GM19043 (cell line): ENCODE results near the gene STK39.

Source experiments
- ATAC-seq: cut with Tn5 transposase; IDR thresholded peaks from one replicate; pipeline ENCODE4 v1.9.1; 2021; ENCODE audit warnings: low read depth; ENCODE audit not compliant: unreplicated experiment

Gene STK39

DNA sequence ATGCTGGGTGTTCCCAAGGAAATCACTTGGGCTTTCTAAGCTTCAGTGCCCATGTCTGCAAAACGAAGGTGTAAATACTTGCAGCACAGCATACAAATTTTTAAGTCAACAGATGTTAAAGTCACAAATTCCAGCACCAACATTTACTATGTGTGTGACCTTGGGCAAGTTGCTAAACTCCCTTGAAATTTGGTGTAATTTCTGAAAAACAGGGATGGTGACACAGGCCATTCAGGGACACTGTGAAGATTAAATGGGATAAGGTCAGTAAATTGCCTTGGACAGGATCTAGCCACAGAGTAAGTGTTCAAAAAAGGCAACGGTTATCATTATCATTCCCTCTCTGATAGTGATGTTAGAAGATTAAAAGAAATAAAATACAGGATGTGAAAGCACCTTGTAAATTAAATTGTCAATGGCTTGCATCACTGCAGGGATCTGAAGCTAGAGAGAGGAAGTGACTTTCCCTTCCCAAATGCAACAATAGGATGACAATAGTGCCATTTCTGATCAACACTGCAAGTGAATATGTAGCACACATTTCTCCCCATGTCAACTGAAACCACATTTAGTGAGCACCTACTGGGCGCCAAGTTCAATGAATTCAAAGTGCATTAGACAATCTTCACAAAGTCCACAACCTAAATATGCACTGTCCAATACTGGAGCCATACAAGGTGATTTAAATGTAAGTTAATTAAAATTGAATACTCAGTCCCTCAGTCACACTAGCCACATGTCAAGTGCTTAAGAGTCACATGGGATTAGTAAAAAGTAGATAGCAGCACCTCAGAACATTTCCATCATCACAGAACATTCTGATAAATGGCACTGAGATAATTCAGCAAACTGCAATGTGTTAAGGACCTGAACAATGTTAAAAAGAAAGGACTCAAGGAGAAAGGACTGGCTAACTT, 81.2 kb downstream of the STK39 start:
- no peak for ATAC-seq

DNA sequence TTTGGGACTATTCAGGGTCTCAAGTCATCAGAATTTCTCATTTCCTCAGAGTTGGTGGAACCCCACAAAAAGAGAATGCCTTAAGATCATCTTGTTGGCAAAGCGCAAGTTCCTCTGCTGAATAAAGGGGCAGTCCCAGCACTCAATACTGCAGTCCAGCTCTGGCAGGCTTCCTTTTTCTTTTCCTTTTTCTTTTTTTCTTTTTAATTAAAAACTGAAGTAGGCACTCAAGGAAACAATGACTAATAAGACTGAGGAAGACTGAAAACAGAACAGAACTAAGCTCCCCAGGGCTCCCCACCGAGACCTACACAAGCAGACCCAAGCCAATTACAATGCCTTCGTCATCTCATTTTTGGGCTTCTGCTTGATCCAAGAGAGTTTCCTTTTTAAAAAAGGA, 82.0 kb downstream of the STK39 start:
- ATAC-seq, result no peak

DNA sequence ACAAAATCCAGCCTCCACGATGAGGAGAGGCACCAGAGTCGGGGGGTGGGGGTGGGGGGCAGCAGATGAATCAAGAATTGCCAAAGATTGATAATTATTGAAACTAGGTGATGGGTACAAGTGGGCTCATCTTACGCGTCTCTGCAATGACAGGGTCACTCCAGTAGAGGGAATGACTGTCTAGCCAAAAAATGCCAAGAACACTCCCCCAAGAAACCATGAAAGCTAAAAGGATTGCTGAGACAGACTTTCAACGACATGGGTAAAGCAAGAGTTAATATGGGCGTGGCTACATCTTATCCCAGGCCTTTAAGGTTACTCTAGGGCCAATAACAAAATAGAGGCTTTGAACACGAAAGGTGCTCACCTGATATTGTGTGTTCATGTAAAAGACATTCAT, 86.5 kb downstream of the STK39 start:
- no peak for ATAC-seq

DNA sequence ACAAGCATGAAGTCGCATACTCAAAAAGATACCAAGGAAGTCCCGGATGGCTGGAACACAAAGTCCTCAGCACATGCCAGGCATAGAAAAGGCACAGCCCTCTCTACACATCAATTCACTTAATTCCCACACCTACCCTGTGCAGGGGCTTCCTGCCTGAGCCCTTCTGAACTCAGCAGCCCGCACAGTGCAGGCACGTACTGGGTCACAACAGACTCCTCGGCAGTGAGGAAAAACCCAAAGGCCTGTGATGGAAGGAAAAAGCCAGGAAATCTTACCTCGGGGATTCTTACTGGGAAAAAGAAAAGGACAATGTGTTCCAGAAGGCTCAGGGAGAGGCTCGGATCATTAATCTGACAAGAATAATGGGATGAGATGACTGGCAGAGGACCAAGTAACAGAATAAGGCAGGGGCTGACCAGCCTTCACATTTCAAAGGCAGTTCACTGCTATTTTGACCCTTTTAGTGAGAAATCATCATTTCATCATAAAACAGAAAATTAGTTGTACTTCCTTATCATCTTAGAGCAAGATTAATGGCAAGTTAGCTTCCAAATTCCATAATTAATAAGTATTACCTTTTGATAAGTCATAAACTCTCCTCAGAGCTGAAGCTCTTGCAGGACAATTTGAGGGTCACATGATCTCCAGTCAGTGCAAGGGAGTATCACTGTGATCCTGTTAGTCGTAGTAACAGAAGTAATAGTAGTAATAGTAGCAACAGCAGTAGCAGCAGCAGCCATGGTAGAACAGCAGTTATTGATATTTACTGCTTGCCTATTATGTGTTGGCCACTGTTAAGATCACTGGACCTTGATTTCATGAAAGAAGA, 87.4 kb downstream of the STK39 start:
- ATAC-seq, result no peak

DNA sequence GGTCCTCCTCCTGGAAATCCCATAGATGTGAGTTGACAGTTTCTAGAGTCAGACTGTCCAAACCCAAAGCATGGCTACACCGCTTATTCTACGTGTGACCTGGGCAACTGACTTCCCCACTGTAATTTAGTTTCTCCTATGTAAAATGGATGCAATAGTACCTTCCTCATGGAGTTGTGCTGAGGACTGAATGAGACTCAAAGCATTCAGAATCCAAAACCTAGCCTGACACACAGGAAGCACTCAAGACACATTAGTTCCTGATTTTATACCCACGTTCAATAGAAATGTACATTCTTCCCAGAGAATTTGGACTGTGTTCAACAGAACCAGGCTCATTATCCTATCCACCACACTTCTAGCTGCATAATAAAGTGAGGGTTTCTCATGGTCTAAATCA, 88.8 kb downstream of the STK39 start:
- no peak for ATAC-seq

DNA sequence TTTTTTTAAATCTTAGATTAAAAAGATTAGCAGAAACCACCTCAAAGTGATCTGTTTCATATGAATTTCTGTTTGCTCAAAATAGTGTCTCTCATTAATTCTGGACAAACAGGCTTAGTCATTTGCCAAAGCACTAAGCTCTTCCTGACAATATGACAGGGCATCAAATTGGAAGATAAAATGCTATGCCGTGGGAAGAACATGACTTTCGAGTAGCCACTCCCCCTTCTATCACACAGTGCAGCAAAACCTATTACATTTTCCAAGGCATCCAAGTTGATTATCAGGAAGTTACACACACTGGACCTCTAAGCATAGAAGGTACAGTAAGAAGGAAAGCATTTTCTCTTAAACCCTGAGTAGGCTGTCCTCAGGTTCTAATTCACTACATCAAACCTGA, 89.5 kb downstream of the STK39 start:
- ATAC-seq, result no peak

DNA sequence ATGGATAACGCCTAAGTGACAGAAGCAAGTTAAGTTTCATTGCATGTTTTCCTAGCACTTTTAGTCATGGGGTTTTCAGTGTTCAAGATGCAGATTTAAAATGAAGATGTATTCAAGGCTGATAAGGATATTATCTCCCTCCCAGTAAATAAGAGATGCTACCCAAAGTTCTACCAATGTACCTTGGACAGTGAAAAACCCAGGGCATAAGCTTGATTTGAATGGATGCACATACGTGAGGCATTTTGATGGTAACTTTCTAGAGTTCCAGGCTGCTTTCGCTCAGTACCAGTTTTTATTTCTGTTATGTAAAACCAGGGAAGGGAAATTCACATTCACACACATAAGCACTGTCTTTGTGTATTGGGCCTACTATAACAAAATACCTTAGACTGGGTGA, 90.3 kb downstream of the STK39 start:
- no peak for ATAC-seq

DNA sequence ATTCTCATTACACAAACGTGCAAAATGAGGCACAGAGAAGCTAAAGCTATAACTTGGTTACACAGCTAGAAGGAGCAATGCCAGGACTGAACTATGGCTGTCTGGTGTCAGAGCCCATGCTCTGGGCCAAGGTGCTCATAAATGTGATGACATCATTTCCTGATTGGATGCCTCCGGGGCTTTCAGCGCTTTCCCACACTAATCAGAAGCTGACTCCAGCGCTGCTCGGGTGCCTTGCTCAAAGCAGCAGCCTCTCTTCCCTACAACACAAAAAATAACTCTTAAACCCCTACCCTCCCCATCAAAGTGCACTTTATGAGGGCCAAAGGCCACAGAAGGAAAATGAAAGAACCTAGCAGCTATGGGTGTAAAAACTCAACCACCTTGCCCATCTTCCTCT, 90.7 kb downstream of the STK39 start:
- no peak for ATAC-seq

DNA sequence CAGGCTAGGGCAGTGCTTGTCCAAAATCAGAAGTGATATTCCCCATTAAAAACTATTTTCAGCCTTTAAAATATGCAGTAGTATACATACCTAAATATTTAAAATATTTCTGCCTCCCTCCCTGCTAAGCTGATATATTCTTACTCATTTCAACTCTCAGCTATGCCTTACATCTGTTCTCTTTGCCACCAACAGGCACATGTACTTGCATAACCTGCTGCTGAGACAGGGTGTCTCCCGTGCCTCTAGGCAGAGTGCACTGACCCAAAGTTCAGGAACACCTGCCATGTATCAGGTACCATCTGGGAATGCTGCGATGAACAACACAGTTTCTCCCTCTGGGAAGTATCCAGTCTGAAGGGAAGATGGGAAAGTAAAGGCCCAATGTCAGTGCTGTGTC, 91.7 kb downstream of the STK39 start:
- ATAC-seq, result no peak

DNA sequence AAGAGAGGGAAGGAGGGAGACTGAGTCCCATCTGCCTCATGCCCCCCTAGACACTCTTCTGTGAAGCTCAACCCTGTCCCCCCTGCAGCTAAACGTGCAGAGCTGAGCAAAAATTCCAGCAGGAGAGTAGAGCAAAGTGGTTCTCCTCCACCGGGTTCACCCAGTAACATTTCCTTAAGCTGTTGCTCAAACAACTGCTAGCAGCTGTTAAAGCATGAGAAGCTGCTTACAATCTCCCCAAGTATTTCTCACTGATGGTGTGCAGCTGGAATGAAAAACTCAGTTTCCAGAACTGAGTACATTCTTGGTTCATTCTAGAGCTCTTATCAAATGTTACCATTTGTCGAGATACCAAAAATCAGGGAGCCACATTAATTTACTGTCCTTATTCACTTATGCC, 92.3 kb downstream of the STK39 start:
- no peak for ATAC-seq

DNA sequence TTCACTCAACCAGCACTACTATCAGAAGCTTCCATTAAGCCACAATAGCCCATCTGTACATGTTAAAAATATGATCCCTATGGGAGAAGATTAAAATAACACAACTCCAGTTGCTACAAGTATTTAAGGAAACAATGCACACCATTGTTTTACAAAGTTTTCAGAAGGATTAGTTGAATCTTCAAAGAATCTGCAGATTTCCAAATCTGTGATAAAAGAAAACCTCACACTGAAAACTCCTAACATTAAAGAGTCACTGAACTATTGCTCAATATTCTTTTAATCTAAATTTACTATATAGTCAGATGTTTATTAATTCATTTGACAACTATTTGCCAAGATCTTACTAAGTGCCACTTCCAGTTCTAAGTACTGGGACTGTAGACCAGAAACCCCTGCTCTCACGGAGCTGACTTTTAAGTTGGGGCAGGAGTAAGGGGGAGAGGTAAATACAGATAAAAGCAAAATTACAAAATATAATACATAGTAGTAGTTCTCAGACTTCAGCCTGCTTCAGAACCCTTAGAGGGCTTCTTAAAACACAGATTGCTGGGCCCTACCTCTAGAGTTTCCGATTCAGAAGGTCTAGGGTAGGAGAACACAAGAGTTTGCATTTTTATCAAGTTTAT, 94.4 kb downstream of the STK39 start:
- ATAC-seq, result no peak

DNA sequence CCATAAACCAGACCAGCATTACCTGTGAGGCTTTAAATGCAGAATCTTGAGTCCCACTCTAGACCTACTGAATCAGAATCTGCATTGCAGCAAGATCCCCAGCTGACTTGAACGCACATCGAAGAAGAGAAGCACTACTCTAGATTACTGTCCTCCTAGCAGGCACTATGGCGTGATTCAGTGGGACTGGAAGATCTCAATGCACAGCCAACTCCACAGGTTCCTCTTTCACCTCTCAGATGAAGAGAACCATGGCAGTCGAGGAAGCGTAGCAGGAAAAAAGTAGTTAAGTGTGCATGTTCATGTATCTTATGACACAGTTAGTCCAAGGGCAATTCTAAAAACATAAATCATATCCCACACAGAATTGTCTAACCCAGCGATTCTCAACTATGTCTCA, 97.4 kb downstream of the STK39 start:
- no peak for ATAC-seq

DNA sequence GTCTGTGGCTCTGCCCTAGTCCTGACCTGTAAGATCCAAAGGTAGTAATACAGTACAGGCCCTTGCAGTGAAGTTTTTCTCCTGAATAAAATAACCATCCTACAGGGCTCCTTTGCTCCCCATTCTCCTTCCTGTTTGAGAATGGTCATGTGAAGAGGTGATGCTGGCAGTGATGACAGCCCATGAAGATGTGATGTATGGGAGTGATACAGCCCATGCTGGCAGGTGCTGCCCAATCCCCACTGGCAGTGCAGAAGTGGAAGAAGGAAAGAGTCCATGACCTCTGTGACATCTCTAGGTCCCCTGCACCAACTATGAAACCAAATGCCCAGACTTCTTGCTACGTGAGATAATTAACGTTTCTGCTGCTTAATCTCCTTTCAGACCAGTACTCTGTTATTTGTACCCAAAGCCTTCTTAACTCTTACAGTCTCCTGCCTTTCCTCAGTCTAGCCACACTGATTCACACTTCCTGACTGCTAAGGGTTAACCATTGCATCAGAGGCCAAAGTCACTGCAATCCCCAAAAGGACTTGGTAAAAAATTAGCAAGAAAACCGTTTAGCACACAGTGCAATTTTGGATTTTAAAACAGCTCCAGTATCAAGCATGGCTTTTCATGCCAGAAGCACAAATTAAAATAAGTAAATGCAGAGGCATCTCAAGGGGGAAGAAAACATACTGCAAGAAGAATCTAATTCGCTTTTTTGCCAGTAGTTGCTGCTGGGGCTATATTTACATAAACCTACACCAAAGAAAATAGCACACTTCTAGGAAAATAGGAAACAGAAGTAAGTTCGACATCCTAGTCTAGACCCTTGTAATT, 98.0 kb downstream of the STK39 start:
- no peak for ATAC-seq

DNA sequence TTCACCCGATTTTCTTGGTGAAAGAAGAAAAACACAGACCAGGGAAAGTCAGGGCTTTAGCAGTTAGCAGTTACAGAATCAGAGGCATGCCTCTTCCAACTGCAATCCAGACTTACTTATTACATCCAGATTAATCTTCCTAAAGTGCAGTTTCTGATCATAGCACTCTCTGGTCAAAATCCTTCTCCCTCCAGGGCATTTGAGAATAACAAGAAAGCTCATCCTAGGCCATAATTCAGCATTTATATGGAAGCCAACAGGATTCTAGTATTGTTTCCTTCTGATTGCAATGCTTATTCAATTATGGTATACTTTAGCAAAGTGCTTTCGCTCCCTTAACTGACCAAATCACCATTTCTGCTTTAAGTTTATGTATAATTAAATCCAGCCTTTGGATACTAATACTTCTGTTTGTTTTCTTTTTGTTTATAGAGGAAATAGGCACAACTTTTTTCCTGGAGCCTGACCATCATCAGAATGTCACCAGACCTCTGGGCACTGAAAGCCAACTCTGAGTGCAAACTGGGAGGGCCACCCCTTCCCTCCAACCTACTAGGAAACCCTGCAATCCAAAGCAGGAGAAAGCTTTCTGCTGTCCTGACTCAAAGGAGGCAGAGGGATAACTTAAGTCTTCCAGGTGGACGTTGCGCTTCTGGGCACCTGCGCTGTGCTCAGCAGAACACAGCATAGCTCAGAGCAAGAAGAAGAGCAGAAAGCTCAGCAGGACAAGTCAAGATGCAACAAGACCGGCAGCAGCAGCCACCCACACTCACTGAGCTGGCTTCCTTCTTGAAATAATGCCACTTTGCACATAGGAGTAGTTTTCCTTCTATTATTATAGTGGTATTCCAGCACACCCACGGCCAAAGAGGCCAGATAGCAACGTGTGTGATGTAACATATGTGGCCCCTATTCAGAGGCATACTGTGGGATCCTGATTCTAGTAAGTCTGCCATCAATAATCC, 99.3 kb downstream of the STK39 start:
- ATAC-seq, result no peak

DNA sequence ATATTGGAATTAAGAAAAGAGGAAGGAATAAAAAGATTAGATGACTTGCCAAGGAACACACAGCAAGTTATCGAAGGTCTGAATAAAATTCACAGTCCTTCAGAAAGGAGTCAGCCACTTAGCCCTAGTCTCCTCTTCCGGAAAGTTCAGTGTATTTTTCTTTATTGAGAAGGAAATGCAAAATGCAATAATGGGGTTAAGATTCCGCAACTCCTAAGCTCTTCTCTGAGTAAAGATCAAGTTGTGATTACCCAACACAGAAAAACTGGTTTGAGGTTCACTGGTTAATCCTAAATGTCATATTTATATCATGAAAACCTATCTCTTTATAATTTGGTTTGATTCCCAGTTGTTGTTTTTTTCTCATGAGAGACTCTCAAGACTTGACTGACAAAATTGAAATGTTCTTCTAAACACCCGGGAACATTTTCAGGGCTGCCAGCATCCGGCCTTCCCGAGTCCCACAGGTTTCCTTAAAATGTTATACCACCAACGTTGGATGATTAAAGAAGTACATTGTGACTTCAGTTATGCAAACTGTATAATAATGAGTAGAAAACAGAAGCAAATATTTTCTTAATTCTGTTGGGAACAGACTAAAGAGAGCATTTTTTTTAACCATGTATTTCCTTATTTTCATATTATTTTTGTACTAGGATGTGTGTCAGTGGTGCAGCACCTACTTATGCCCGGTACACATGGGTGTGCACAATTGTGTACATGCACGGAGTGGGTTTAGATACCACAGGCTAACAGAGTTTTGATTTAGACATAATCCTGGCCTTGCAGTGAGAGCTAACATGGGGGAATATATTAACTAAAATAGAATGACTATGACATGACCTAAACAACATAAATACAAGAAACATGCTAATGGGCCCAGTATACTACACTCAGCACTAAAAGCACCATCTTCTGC, 100.2 kb downstream of the STK39 start:
- no peak for ATAC-seq

DNA sequence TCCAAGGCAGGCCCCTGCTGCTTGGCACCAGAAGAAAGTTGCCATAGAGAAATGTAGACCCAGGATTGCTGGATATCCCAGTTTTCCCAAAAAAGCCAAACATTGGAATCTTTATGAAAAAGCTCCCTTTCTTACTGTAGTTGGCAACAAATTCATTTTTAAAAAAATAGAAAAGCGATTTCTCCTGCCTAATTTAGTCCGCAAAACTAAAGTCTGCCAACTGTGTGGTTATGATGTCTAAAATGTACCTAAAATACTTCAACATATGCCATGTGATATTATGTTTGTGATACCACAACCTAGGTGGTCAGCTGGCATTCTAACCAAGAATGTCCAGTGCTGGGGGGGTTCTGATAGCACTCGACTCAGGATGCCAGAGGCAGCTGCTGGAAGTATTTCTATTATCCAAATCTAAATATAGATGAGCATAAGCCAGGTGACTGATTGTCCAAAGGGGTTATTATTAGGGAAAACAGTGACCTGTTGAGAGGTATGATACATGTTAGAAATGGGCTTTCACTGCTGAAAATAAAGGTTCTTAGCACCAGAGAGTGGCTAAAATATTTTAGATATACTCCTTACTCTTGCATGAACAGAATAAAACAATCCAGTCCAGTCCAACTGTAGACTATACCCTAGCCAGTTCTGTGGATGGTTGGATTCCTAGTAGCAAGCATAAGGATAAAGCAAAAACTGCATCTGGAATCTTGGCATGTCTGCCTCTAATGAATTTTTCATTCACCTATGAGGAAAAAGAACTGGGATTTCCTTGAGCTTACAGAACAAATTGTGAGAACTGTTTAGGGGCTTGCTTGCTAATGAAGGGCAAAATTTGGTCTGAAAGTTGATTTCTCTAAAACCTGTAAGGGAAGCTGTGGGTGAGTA, 101.7 kb downstream of the STK39 start:
- ATAC-seq, result no peak

DNA sequence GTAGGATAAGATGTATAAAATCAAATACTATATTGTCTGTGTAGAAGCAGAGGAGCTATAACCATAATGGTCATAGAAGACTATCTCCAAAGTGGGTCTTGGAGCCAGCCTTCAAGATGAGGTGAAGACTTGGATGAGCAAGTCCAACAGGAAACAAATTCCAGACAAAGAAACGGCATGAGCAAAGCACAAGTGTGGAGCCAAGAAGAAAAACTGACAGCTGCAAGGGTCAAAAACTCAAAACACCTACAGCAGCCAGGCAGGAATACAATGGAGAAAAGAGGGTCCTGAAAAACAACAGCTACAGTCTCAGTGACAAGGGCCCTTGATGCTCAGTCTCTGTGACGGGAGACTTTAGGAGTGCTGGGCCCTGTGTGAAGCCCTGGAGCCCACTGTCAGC, 102.4 kb downstream of the STK39 start:
- ATAC-seq, result no peak
